Right renal pelvis (tissue), 4 donors: ENCODE results near the gene TECTA. TPM values are rescaled to one million over a fixed set of nuclear protein-coding genes. Genes with fewer than 3 reads are reported as not detected.
"Not testable (repeated sequence)": the region's sequence is repeated elsewhere in the genome, so short reads cannot be mapped to it uniquely, and the experiment has no call there.

Source experiments
- DNase-seq, 4 donors: peaks; one replicate each; pipeline ENCODE4 v3.0.0-alpha.2; 2013; ENCODE audit warnings: low read depth in 4 of 4, low spot score in 3 of 4, missing footprints in 1 of 4
- polyA plus RNA-seq, 4 donors: library from polyadenylated mRNA; unstranded; fragments of 120-200 nt; gene quantifications; one replicate each; pipeline ENCODE4 v1.2.1, GENCODE V29; 2013; ENCODE audit not compliant: insufficient read length in 4 of 4

TECTA gene
- polyA plus RNA-seq, 4 donors, result 2.0 to 2.2 (median 2.1) TPM

- DNase-seq, result no peak
Measured at GRCh38 chr11:121223161-121223560, 122.1 kb downstream of the TECTA start.

- no peak for DNase-seq
Measured at GRCh38 chr11:121225382-121225781, 124.3 kb downstream of the TECTA start.

GRCh38 chr11:121226415-121227263, 125.6 kb downstream of the TECTA start:
- no peak for DNase-seq

DNA sequence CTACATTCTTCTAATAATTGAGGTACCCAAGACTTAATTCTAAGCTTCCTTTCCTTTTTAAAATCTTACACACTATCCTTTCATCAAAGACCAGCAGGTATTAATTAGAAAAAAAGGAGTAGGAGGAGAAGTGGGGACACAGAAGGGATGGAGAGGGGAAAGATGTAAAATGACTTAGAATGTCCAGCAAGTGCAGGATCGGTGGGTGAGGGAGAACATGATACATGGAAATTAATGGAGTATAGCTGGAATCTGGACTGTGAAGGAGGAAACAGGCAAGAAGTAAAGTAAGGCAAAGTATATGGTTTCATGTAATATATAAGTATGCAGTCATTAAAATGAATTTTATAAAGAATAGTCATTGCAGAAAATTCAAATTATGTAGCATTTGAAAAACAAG, 127.8 kb downstream of the TECTA start:
- DNase-seq, result no peak

GRCh38 chr11:121229495-121230215, 128.6 kb downstream of the TECTA start:
- no peak for DNase-seq

DNA sequence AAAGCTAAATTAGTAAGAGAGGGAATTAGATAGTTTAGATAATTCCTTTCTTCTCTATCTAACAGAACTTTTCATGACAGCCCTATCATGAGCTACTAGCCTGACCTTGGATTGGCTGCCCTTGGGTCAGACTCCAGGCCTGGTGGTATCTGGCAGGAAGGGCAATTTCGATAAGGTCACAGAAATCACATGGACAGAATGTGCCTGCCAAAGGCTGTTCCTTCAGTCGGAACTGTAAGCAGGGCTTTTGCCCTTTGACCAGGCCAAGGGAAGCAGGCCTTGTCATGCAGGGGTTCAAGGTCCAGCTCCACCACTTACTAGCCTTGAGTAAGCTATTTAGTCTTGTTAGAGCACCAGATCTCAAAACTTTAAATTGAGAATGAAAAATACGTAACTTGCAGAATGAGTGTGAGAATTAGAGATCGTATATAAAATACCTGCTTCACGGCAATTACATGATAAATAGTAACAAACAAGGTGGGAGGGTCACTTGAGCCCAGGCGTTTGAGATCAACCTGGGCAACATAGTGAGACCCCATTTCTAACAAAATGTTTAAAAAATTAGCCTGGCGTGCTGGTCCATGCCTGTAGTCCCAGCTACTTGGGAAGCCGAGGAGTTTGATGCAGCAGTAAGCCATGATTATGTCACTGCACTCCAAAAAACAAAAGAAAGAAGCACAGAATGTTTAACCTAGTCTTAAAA, 130.7 kb downstream of the TECTA start:
- no peak for DNase-seq

DNA sequence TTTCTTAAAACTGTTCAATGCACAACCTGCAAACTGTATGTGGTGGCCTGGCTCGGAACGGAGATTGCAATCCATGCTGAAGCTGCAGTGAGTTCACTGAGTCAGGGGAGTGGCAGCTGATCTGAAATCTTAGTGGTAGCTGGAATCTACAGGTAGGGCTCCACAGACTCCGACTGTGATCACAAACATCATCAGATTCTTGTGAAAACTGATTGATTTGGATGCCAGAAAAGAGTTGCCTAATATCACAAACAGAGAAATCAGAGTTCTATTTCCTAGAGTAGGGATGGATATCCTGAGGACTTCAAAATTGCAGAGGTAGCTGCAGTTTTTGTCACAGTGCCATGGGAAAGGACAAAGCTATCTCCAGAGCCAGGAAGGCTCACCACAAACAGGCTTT, 134.0 kb downstream of the TECTA start:
- DNase-seq, result no peak

- DNase-seq, result no peak
Measured at GRCh38 chr11:121236115-121237001, 135.3 kb downstream of the TECTA start.

DNA sequence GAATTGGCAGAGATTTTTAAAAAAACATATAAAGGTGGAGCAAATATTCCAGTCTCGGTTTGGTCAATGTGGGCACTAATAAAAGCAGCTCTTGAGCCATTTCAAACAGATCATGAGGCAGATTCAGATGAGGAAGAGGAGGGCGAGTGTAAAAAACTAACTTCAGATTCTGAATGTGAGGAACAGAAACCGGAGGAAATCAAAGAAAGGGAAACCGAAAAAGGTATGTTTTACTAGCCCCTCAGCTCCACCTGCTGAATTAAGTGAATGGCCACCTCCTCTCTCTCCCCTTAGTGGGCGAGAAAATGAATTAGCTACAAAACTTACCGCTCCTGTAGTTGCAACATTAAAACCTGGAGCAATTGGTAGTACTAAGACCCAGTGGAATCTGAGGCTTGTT, 136.2 kb downstream of the TECTA start:
- not testable (repeated sequence) for DNase-seq

- no peak for DNase-seq
Measured at GRCh38 chr11:121237686-121238658, 136.9 kb downstream of the TECTA start.

DNA sequence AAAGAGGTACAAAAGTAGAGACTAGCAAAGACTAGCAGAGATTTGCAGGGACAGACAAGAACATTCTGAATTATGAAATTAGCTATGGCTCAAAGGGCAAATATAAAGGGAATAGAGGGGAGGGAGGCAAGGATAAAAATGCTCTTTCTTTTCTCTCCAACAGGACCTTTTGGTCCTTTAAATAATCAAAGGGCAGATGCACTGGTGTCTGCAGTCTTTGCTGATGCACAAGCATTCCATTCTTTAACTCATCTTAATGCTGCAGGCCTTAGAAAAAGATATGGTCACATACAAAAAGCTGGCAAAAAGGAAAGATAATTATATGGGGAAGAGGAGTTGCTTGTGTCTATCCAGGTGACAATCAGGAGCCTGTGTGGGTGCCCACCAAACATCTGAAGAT, 137.9 kb downstream of the TECTA start:
- no peak for DNase-seq

GRCh38 chr11:121240001-121240400, 139.0 kb downstream of the TECTA start:
- not testable (repeated sequence) for DNase-seq

GRCh38 chr11:121240650-121241303, 139.7 kb downstream of the TECTA start:
- no peak for DNase-seq

Other genes with a start within 250 kb of the TECTA start
- gene TBCEL, start 77.1 kb upstream of the TECTA start, polyA plus RNA-seq, result 10 to 100 TPM; 21.6 to 27.6 (median 26.9) TPM
- gene SC5D, start 191.5 kb downstream of the TECTA start, polyA plus RNA-seq, result 10 to 100 TPM; 55.8 to 74.0 (median 69.3) TPM